Fibroblast of mammary gland (primary cell): Measurements from ENCODE around the gene OPRL1.
"Not testable (repeated sequence)": the region's sequence is repeated elsewhere in the genome, so short reads cannot be mapped to it uniquely, and the experiment has no call there.

ENCODE experiments used
- DNase-seq: peaks from one replicate; pipeline ENCODE4 v3.0.0-alpha.2; 2010; ENCODE audit warnings: low read depth
- H3K4me3 ChIP-seq: 2 replicates; pipeline ENCODE4 v1.5.1; 2011; ENCODE audit warnings: low read depth, mild to moderate bottlenecking, low read length, moderate library complexity; ENCODE audit not compliant: control insufficient read depth
- TF ChIP-seq, protein P1 (sequence below): conservative IDR thresholded peaks from 2 replicates; pipeline ENCODE4 v1.5.1; 2011; ENCODE audit warnings: low read depth, low read length, inconsistent platforms; ENCODE audit not compliant: control insufficient read depth, insufficient read depth

OPRL1 gene

DNA sequence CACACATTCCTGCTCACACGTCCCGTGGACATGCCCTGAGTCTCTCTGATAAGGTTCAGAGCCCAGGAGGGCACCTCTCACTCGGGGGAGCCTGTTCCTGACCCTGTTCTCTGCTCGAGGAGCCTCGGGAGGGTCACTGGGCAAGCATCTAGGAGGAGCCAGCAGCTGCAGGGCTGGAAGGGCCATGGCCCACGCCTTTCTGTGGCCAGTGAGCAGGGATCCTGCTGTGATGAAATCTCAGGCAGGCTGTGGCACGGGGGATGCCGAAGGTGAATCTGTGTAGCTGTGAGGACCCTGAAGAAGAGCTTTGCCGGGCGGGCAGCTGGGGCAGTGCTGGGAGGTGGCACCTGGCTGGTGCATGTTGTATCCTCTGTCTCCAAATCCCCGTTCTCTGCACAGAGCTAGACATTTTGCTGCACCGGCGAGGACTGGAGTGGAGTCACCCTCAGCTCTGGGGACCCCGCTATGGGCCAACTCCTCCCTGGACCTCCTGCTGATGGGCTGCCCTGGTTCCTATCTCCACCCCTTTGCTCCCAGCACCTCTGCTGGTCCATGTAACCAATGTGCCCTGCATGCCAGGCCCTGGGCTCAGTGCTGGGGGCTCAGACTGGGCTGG lies 34.6 kb downstream of the OPRL1 start:
- TF ChIP-seq, protein P1, sequence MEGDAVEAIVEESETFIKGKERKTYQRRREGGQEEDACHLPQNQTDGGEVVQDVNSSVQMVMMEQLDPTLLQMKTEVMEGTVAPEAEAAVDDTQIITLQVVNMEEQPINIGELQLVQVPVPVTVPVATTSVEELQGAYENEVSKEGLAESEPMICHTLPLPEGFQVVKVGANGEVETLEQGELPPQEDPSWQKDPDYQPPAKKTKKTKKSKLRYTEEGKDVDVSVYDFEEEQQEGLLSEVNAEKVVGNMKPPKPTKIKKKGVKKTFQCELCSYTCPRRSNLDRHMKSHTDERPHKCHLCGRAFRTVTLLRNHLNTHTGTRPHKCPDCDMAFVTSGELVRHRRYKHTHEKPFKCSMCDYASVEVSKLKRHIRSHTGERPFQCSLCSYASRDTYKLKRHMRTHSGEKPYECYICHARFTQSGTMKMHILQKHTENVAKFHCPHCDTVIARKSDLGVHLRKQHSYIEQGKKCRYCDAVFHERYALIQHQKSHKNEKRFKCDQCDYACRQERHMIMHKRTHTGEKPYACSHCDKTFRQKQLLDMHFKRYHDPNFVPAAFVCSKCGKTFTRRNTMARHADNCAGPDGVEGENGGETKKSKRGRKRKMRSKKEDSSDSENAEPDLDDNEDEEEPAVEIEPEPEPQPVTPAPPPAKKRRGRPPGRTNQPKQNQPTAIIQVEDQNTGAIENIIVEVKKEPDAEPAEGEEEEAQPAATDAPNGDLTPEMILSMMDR, result no peak
- H3K4me3 ChIP-seq, result no peak overlapping the region

DNA sequence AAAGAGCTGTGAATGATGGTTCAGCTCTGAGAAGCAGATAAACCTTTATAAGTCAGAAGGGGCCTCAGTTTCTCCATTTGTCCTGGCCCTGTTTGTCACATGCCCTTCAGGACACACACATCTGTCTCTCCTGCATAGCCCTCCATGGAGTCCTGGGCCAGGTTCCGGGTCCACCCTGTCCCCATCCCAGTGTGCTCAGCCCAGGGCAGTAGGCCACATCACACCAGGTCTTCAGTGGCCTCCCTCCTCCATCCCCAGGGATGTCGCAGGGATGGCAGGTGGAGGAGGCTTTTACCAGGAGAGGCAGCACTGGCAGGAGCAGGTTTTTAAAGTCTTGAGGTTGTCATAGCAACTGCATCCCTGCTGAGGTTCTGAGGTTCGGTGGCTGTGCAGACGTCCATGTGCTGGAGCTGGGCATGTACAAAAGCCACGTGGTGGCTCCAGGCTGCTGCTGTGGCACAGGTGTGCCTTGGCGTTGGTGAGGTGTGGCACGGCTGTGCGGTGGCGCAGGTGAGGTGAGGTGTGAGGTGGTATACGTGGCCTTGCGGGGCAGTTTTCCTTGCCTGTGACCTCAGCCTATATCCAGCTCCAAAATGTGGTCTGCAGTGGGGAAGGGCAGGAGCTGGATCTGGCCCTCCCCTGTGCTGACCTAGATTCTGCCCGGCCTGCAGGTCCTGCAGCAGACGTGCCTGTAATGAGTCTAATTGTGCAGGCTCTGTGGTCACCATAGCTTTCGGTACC lies 35.5 kb downstream of the OPRL1 start:
- no peak for DNase-seq
- TF ChIP-seq, protein P1, result no peak
- H3K4me3 ChIP-seq, result no peak overlapping the region

More for the DNA sequence above, 34.6 kb downstream of the OPRL1 start:
- no peak for DNase-seq

DNA sequence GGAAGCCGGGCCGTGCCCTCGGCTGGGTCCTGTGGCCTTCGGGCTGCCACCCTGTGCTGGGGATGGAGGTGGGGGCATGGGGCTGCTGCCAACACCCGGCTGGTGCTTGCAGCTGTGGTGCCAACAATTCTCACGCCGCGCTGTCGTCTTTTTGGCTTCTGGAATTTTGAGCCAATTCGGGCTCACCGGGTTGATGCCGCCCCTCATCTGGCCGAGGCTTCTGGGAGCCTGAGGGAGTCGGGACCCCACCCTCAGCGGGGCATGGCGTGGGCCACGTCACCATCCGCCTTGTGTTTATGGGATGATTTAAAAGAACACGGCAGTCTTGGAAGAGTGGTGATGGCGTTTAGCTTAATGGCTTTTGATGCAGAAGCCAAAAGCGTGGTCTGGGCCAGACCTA lies 36.1 kb downstream of the OPRL1 start:
- TF ChIP-seq, protein P1, result no peak
- no peak overlapping the region for H3K4me3 ChIP-seq
- DNase-seq, result no peak

DNA sequence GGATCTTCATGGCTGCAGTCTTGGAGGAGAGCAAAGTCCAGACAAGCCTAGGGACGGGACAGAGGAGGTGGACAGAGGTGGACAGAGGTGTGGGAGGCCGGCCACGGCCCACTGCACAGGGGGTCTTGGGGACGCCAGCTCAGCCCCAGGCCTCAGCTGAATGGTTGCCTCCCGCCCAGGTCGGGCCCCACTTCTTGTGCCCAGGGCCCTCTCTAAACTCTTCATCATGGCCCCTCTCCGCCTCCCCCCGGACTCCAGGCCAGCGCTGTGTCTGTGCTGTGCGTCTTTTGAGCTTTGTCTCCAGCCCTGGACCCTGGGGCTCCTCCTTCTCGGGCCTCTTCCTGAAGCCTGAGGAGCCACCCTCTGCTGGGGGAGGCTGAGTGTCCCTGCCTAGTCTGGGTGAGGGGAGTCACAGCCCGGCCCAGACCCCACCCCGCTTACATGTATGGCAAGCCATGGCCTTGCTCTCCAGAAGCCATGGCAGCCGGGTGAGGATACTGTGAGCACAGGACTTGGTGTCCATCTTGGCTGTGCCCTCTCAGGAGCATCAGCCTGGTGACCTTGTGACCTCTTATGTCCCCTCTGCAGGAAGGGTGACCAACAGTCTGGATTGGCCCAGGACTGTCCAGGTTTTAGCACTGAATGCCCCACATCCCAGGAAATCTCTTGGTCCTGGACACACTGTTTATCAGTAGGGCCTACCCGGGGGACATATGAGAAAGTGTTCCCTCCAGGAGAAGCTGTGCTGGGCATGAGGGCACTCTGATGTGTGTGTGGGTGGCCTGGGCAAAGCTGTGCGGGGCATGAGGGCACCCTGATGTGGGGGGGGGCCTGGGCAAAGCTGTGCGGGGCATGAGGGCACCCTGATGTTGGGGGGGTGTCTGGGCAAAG lies 36.9 kb downstream of the OPRL1 start:
- no peak for DNase-seq
- TF ChIP-seq, protein P1, result no peak
- H3K4me3 ChIP-seq, result no peak overlapping the region

DNA sequence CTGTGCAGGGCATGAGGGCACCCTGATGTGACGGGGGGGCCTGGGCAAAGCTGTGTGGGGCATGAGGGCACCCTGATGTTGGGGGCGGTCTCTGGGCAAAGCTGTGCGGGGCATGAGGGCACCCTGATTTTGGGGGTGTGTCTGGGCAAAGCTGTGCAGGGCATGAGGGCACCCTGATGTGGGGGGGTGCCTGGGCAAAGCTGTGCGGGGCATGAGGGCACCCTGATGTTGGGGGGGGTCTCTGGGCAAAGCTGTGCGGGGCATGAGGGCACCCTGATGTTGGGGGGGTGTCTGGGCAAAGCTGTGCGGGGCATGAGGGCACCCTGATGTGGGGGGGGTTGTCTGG lies 37.5 kb downstream of the OPRL1 start:
- H3K4me3 ChIP-seq, DNase-seq: not testable (repeated sequence)

DNA sequence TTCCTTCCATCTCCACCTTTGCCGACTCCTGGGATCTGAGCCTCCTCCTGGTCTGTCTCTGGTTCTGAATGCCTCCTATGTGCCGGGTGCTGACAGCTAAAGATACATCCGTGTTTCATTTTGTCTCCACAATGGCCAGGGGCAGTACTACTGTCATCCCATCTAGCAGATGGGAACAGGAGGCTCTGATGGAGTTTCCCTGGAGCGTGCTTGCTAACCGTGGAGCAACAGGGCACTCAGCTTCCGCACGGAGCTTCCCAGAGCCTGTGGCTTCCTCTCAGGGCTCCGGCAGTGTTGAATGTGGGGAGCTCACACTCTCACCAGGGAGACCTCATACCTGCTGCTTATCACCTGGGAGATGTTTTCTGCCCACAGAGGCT lies 39.4 kb downstream of the OPRL1 start:
- no peak overlapping the region for H3K4me3 ChIP-seq
- TF ChIP-seq, protein P1, result no peak
- no peak for DNase-seq
